ENCODE results near the gene TOMM20.

DNA sequence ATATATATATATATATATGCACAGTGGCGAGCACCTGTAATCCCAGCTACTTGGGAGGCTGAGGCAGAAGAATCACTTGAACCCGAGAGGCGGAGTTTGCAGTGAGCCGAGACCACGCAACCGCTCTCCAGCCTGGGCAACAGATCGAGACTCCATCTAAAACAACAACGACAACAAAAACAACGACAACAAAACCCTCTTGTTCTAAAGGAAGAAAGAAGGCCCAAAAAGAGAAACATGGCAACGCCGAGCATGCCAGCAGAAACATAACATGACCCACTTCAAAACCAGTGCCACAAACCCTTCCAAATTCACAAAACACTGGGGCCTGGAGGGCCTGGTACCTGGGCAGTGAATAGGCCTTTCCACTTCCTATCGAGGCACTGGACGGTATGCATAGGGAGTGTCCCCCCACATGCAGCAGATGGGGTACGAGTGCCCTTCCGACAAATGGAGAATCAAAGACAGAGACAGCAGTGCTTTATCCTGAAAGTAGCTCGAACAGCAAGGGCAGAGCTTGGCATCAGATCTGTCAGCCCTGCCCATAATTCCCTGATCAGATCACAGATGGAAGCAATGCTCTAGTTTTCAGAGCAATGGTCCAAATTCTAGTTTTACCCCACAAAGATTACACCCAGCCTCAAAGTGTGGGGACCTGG lies 52.0 kb downstream of the TOMM20 start:
- TF ChIP-seq, protein P1, sequence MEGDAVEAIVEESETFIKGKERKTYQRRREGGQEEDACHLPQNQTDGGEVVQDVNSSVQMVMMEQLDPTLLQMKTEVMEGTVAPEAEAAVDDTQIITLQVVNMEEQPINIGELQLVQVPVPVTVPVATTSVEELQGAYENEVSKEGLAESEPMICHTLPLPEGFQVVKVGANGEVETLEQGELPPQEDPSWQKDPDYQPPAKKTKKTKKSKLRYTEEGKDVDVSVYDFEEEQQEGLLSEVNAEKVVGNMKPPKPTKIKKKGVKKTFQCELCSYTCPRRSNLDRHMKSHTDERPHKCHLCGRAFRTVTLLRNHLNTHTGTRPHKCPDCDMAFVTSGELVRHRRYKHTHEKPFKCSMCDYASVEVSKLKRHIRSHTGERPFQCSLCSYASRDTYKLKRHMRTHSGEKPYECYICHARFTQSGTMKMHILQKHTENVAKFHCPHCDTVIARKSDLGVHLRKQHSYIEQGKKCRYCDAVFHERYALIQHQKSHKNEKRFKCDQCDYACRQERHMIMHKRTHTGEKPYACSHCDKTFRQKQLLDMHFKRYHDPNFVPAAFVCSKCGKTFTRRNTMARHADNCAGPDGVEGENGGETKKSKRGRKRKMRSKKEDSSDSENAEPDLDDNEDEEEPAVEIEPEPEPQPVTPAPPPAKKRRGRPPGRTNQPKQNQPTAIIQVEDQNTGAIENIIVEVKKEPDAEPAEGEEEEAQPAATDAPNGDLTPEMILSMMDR (conservative IDR thresholded peaks at IDR 0.05; ENCODE audit: low read depth in 2 of 2), result no peak
- TF ChIP-seq, protein P2, sequence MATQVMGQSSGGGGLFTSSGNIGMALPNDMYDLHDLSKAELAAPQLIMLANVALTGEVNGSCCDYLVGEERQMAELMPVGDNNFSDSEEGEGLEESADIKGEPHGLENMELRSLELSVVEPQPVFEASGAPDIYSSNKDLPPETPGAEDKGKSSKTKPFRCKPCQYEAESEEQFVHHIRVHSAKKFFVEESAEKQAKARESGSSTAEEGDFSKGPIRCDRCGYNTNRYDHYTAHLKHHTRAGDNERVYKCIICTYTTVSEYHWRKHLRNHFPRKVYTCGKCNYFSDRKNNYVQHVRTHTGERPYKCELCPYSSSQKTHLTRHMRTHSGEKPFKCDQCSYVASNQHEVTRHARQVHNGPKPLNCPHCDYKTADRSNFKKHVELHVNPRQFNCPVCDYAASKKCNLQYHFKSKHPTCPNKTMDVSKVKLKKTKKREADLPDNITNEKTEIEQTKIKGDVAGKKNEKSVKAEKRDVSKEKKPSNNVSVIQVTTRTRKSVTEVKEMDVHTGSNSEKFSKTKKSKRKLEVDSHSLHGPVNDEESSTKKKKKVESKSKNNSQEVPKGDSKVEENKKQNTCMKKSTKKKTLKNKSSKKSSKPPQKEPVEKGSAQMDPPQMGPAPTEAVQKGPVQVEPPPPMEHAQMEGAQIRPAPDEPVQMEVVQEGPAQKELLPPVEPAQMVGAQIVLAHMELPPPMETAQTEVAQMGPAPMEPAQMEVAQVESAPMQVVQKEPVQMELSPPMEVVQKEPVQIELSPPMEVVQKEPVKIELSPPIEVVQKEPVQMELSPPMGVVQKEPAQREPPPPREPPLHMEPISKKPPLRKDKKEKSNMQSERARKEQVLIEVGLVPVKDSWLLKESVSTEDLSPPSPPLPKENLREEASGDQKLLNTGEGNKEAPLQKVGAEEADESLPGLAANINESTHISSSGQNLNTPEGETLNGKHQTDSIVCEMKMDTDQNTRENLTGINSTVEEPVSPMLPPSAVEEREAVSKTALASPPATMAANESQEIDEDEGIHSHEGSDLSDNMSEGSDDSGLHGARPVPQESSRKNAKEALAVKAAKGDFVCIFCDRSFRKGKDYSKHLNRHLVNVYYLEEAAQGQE (IDR thresholded peaks at IDR 0.05; ENCODE audit: unreplicated experiment), result no peak
- TF ChIP-seq EZH2 (IDR thresholded peaks at IDR 0.05; ENCODE audit: low read depth, unreplicated experiment) (no peak), ZNF331 (CRISPR knock-in tag; IDR thresholded peaks at IDR 0.05; ENCODE audit: low read depth) (no peak)
